ENCODE data around the gene HACD1.

The HACD1 gene

DNA sequence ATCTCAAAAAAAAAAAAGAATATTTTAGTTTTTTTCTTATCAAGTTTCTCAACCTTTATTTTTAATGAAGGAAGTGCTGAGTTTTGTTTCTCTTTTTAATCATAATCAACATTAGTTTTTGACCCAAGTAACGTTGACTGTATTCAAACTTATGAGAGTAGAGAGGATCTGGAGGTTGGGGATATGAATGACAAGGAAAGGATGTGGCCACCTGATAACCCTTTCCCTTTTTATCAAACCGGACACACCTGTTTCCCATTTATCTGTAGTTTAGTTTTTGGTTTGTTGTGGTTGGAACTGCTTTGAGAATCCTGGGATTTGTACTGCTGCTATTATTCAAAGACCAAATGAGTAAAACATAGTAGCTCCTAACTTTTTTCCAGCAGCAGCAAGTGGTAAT lies 38.6 kb downstream of the HACD1 start:
- H3K36me3 Mint-ChIP-seq, result no peaks in the 10 kb centered on the region
- no peak overlapping the region for H3K27ac Mint-ChIP-seq
- H3K27me3 Mint-ChIP-seq, result peaks cover 25% of the 10 kb centered on the region
- no peaks in the 10 kb centered on the region for H3K4me1 Mint-ChIP-seq
- no peak overlapping the region for H3K4me3 Mint-ChIP-seq
- no peaks in the 10 kb centered on the region for H3K9me3 Mint-ChIP-seq
- no peak for ATAC-seq

DNA sequence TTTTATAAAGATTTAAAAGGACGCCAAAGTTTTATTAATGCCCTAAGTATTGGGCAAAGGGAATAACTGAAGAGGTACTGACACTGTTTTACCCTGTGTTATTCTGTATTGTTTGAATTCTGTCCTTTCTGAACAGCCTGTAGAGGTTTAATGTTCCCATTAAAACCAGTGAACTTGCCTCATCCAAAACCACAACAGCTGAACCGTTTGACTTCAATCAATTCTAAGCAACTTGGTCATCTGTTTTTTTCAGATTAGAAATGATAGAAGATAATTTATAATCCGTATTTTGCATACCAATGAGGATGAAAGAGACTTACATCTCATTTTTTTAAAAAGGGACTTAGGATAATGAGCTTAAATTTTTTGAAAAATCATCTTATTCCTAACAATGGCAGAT lies 40.4 kb downstream of the HACD1 start:
- ATAC-seq, result no peak
- Mint-ChIP-seq H3K4me3 (no peak overlapping the region), H3K4me1 (no peaks in the 10 kb centered on the region), H3K9me3 (peaks cover 3% of the 10 kb centered on the region), H3K36me3 (no peaks in the 10 kb centered on the region), H3K27me3 (peaks cover 25% of the 10 kb centered on the region), H3K27ac (no peak overlapping the region)

DNA sequence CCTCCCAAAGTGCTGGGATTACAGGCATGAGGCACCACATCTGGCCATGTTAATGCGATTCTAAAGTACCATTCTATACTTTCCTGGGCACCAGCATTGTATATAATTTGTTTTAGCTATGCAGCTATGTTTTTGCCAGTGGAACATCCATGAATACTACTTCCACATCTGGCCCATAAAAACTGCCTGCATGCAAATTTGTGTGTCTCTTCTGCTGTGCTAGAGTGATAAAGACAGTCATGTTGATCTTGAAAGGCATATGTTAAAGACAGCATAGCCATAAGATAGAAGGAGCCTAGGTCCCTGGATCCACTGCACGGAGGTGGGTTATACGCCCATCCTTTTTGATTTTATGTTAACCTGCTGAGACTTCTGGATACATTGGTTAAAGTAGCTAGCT lies 52.3 kb downstream of the HACD1 start:
- Mint-ChIP-seq H3K9me3 (no peaks in the 10 kb centered on the region), H3K36me3 (no peaks in the 10 kb centered on the region), H3K27me3 (peaks cover 15% of the 10 kb centered on the region), H3K27ac (no peak overlapping the region), H3K4me3 (no peak overlapping the region), H3K4me1 (no peaks in the 10 kb centered on the region)
- no peak for ATAC-seq

DNA sequence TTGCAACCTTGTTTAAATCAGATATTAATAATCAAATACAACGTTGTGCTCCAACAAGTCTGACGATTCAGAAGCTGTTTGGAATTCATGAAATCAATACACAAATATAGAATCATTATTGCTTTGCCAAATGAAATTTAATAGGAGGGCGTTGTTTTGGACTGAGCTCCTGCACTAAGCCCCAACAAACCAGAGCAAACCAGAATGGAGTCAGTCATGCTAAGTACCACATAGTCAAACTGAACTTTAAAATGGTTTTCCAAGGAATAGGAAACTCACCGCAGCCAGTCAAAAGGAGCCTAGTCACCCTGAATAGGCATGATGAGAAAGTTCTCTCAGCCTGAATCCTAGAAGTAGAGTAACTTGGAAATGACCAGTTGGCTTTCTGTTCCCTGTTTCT lies 53.7 kb downstream of the HACD1 start:
- Mint-ChIP-seq H3K9me3 (no peaks in the 10 kb centered on the region), H3K27ac (no peak overlapping the region), H3K4me3 (no peak overlapping the region), H3K4me1 (peaks cover 6% of the 10 kb centered on the region), H3K36me3 (no peaks in the 10 kb centered on the region), H3K27me3 (peaks cover 9% of the 10 kb centered on the region)
- no peak for ATAC-seq

DNA sequence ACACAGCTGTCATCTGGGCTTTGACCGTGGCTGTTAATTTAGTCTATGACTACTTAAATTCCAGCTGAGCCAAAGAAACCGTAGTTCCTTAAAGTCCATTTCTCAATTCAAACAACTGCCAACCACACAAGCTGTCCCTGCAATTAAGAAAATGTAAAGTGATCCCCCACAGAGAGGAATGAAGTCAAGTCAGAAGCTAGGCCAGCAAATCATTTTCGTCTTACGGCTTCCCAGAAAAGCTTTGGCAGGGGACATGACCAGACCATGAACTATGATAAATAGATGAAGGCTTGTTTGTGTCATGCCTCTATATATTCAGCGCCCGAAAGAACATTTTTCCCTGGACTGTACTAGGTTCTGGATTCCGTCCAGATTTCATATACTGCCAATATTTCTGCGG lies 54.6 kb downstream of the HACD1 start:
- H3K4me1 Mint-ChIP-seq, result peaks cover 6% of the 10 kb centered on the region
- no peak overlapping the region for H3K27ac Mint-ChIP-seq
- no peaks in the 10 kb centered on the region for H3K9me3 Mint-ChIP-seq
- no peak for ATAC-seq
- H3K27me3 Mint-ChIP-seq, result peaks cover 13% of the 10 kb centered on the region
- no peaks in the 10 kb centered on the region for H3K36me3 Mint-ChIP-seq
- H3K4me3 Mint-ChIP-seq, result no peak overlapping the region

DNA sequence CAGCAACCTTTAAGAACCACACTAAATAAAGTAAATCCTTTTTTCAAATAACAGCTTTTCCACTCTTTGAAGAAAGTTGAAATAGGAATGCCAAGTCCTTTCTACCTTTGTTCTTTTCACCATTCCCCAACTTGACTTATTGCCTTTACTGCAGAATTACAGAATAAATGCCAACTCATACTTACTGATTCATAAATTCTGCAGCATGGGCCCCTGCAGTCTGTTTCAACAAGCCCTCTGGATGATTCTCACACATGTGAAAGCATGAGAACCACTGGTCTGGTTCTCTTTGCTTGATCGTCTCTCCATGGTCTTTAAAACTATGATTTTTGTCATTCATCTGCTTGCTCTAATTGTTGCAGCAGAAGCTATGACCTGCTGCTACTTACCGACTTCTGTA lies 56.1 kb downstream of the HACD1 start:
- H3K9me3 Mint-ChIP-seq, result no peaks in the 10 kb centered on the region
- H3K4me1 Mint-ChIP-seq, result peaks cover 6% of the 10 kb centered on the region
- H3K27ac Mint-ChIP-seq, result no peak overlapping the region
- no peaks in the 10 kb centered on the region for H3K36me3 Mint-ChIP-seq
- no peak for ATAC-seq
- H3K4me3 Mint-ChIP-seq, result no peak overlapping the region
- peaks cover 17% of the 10 kb centered on the region for H3K27me3 Mint-ChIP-seq

DNA sequence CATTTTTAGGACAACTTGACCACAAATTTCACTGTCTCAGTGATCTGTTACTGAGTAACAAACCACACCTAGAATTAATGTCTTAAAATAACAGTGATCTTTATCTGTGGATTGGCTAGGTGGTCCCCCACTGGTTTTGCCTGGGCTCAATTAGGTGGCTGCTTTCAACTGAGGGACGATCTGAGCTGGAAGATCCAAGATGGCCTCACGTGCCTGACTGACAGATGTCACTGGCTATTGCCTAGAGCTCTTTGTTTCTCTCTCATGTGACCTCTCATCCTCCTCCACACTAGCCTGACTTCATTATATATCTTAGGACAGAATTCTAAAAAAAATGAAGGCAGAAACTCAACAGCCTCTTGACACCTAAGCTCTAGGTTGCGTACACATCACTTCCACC lies 59.7 kb downstream of the HACD1 start:
- Mint-ChIP-seq H3K27me3 (peaks cover 17% of the 10 kb centered on the region), H3K27ac (no peak overlapping the region), H3K4me1 (peaks cover 6% of the 10 kb centered on the region), H3K4me3 (no peak overlapping the region), H3K9me3 (no peaks in the 10 kb centered on the region), H3K36me3 (no peaks in the 10 kb centered on the region)
- ATAC-seq, result no peak

DNA sequence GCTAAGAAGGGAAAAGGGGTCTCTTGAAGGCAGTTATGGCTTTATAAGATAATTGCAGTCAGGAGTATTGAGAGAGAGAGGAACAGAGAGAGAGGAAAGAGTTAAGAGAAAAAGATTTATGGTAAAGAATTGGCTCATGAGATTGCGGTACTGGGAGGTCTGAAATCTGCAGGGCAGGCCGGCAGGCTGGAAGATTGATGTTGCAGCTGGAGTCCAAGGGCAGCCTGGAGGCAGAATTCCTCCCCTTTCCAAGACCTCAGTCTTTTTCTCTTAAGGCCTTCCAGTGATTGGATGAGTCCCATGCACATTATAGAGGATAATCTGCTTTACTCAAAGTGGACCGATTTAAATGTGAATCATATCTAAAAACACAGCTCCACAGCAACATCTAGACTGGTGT lies 68.4 kb downstream of the HACD1 start:
- no peaks in the 10 kb centered on the region for H3K36me3 Mint-ChIP-seq
- peaks cover 9% of the 10 kb centered on the region for H3K27me3 Mint-ChIP-seq
- no peak for ATAC-seq
- H3K4me3 Mint-ChIP-seq, result no peak overlapping the region
- no peaks in the 10 kb centered on the region for H3K9me3 Mint-ChIP-seq
- no peak overlapping the region for H3K27ac Mint-ChIP-seq
- no peaks in the 10 kb centered on the region for H3K4me1 Mint-ChIP-seq

DNA sequence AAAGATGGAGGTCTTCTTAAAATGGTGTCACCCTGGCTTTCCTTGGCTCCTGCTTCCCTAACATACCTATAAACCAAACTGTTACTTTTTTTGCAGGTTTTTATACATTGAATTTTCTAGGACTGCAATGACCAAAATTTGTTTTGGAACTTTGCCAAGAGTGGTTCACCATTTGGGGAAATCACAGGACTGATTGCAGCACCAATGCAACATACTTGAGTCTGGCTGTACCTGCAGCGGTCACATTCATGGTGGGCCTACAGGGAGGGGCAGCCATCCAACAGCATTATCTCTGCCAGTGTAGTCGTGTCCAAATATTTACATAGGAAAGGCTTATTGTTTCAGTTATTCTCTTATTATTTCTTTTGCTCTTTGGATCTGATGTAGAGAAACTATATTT lies 69.0 kb downstream of the HACD1 start:
- Mint-ChIP-seq H3K36me3 (no peaks in the 10 kb centered on the region), H3K4me1 (no peaks in the 10 kb centered on the region), H3K4me3 (no peak overlapping the region), H3K9me3 (no peaks in the 10 kb centered on the region), H3K27ac (no peak overlapping the region), H3K27me3 (peaks cover 9% of the 10 kb centered on the region)
- no peak for ATAC-seq

DNA sequence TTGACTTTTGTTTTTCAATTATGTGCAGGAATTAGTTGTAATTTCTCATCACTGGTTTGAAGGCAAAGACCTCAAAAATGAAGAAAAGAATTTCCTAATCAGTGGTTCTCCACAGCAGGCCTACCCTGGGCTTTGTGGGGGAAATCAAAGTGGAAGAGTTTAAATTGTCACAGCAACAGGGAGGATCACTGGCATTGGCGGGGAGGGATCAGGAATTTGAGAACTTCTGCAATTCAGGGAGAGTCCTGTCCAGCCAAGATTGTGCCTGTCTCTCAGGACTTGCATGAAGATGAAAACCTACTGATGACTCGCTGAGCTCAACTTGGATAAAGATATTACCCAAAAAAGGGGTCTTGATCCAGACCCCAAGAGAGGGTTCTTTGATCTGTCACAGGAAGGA lies 70.1 kb downstream of the HACD1 start:
- no peaks in the 10 kb centered on the region for H3K36me3 Mint-ChIP-seq
- no peak overlapping the region for H3K4me3 Mint-ChIP-seq
- H3K27ac Mint-ChIP-seq, result no peak overlapping the region
- no peaks in the 10 kb centered on the region for H3K4me1 Mint-ChIP-seq
- peaks cover 9% of the 10 kb centered on the region for H3K27me3 Mint-ChIP-seq
- no peak for ATAC-seq
- no peaks in the 10 kb centered on the region for H3K9me3 Mint-ChIP-seq

DNA sequence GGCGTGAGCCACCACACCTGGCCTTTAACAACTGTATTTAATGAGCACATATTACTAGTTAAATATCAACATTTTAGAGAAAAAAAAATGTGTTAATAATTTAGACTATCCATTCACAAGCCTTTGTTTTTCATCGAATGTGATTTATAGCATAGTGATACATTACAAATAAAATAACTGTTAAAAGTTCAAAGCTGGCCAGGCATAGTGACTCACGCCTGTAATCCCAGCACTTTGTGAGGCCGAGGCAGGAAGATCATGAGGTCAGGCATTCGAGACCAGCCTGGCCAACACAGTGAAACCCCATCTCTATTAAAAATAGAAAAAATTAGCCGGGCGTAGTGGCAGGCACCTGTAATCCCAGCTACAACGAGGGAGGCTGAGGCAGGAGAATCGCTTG lies 72.7 kb downstream of the HACD1 start:
- Mint-ChIP-seq H3K27ac (no peak overlapping the region), H3K4me3 (no peak overlapping the region), H3K9me3 (peaks cover 4% of the 10 kb centered on the region), H3K4me1 (no peaks in the 10 kb centered on the region), H3K36me3 (no peaks in the 10 kb centered on the region), H3K27me3 (peaks cover 18% of the 10 kb centered on the region)
- no peak for ATAC-seq

All from stimulated activated memory B cell treated with anti-CD40 and anti-IgM and Interleukin-4, amounts not matched to agents 10 μg/mL and 1 μg/mL and 100 μg/mL, for 72 hours (primary cell).